Spinal cord (tissue), 10 donors: ENCODE results near the gene PRPS1L1. TPM values are rescaled to one million over a fixed set of nuclear protein-coding genes. Genes with fewer than 3 reads are reported as not detected.

Experiments used
- DNase-seq, 6 donors: peaks; one replicate each; pipeline versions ENCODE4 v3.0.0 to v3.0.0-alpha.2; 2013 to 2015; ENCODE audit warnings: low spot score in 6 of 6, low read depth in 4 of 6
- H3K27ac ChIP-seq: one replicate; pipeline ENCODE4 v1.5.1; 2013; ENCODE audit warnings: low read depth, low read length, control low read depth
- H3K27me3 ChIP-seq: one replicate; pipeline ENCODE4 v1.6.1; 2013; ENCODE audit warnings: low read length; ENCODE audit not compliant: control insufficient read depth, insufficient read depth
- H3K36me3 ChIP-seq: one replicate; pipeline ENCODE4 v1.6.1; 2013; ENCODE audit warnings: low read length; ENCODE audit not compliant: control insufficient read depth, insufficient read depth
- H3K4me1 ChIP-seq: one replicate; pipeline ENCODE4 v1.6.1; 2013; ENCODE audit warnings: low read length; ENCODE audit not compliant: control insufficient read depth, insufficient read depth
- H3K4me3 ChIP-seq: one replicate; pipeline ENCODE4 v1.5.1; 2013; ENCODE audit warnings: low read depth, low read length, control low read depth
- H3K9me3 ChIP-seq: one replicate; pipeline ENCODE4 v1.6.1; 2013; ENCODE audit warnings: low read length; ENCODE audit not compliant: control insufficient read depth, insufficient read depth
- WGBS: methylation state at CpG from one replicate; pipeline ENCODE4 v1.1.5; 2013; ENCODE audit warnings: missing lambda C conversion rate; ENCODE audit not compliant: insufficient coverage; 5-methylcytosine and 5-hydroxymethylcytosine counted together
- polyA plus RNA-seq, 2 donors: library from polyadenylated mRNA; unstranded; fragments of 120-200 nt; gene quantifications; one replicate each; pipeline ENCODE4 v1.2.1, GENCODE V29; 2013; ENCODE audit not compliant: insufficient read length in 2 of 2
- total RNA-seq, 2 donors: library from RNA; depleted of rRNA in 1 of 2; stranded (reverse); fragments of 120-200 nt in 1 of 2; fragments of >200 nt in 1 of 2; gene quantifications; one replicate each; pipeline versions ENCODE4 v1.2.3 to v1.2.4, GENCODE V29; 2013 to 2014
- donor health status: healthy.

PRPS1L1 gene
- total and polyA plus RNA-seq, 4 donors = not detected

DNA sequence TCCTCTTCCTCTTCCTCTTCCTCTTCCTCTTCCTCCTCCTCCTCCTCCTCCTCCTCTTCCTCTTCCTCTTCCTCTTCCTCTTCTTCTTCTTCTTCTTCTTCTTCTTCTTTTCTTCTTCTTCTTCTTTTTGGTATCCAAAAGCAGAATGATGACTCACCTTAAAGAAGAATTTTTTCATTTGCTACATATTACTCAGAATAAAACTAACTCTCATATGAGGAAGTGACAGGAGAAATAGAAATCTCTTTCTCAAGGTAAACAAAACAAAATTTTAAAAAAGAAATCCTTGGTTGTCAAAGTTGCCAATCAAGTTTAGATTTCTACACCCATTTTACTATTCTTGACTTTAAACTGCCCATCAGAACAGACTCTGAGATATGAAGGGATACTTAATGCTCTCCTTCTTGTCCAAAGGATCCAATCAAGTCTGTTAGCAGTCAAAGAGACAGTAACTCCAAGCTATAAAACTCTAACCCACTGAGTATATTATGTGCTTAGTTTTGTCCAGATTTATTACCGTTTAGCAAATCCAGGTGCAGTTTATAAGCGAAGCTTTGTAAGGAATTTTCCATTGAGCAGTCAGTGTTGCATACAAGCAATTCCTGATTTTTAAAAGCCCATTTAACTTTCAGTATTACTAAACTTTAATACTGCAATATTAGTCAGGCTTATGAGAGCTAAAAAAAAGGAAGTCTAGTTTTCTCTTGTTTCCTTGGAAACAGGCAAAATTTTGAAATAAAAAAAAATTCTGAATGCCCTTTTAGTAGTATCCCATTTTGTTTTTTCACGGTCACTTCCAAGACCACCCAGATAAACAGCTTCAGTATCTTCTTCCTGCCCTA, 44.2 kb downstream of the PRPS1L1 start:
- H3K36me3 ChIP-seq = no peaks in the 10 kb centered on the region
- H3K27me3 ChIP-seq = no peaks in the 10 kb centered on the region
- no peaks in the 10 kb centered on the region for H3K4me1 ChIP-seq
- no peaks in the 10 kb centered on the region for H3K9me3 ChIP-seq
- DNase-seq = no peak
- H3K4me3 ChIP-seq = no peak overlapping the region
- no peak overlapping the region for H3K27ac ChIP-seq
- WGBS = 86% methylated on average over 1 of the region's 3 CpGs

GRCh38 chr7:17976952-17977351, 50.7 kb downstream of the PRPS1L1 start:
- no peaks in the 10 kb centered on the region for H3K27me3 ChIP-seq
- H3K4me1 ChIP-seq = no peaks in the 10 kb centered on the region
- no peak overlapping the region for H3K27ac ChIP-seq
- H3K9me3 ChIP-seq = no peaks in the 10 kb centered on the region
- H3K4me3 ChIP-seq = no peak overlapping the region
- DNase-seq = no peak
- no peaks in the 10 kb centered on the region for H3K36me3 ChIP-seq
- no CpG with 5 or more reads among the region's 2 CpGs for WGBS

Other genes starting within 250 kb of the PRPS1L1 start
- gene SNX13, start 87.4 kb downstream of the PRPS1L1 start, total RNA-seq = 10 to 100 TPM; 72.7 to 97.6 TPM
- 10 to 100 TPM; 27.9 to 40.6 TPM for gene SNX13, start 87.4 kb downstream of the PRPS1L1 start, polyA plus RNA-seq